Measurements from ENCODE around the gene CBX3. TPM values are rescaled to one million over a fixed set of nuclear protein-coding genes. Genes with fewer than 3 reads are reported as not detected.
A peak's percentile ranks its signal among the peaks of the same experiment; 100 is the strongest.

The CBX3 gene
- polyA plus RNA-seq, 12 donors: 147 to 253 (median 198) TPM; not detected in 1

GRCh38 chr7:26198133-26198780 is 3.3 kb upstream of the CBX3 start:
- peak; percentile 56 for DNase-seq

- DNase-seq: no peak
Observed at GRCh38 chr7:26198781-26199169, 2.8 kb upstream of the CBX3 start.

- no peak for DNase-seq
Observed at GRCh38 chr7:26199301-26200037, 2.1 kb upstream of the CBX3 start.

GRCh38 chr7:26200038-26200443 is 1.5 kb upstream of the CBX3 start:
- peak; percentile 86 for DNase-seq

- DNase-seq: peak; percentile 100
Observed at GRCh38 chr7:26200444-26201246, 900 bp upstream of the CBX3 start, which contains the start of gene HNRNPA2B1. Gene HNRNPA2B1, minus strand, starts transcription at chr7:26200746. Its CDS starts 169 bp downstream, at chr7:26200577.

- DNase-seq: peak; percentile 53
Observed at GRCh38 chr7:26202019-26202990, 760 bp downstream of the CBX3 start.

- no peak for DNase-seq
Observed at GRCh38 chr7:26203016-26203415, 1.5 kb downstream of the CBX3 start.

- no peak for DNase-seq
Observed at GRCh38 chr7:26208040-26208439, 6.5 kb downstream of the CBX3 start.

- no peak for DNase-seq
Observed at GRCh38 chr7:26212921-26213718, 11.6 kb downstream of the CBX3 start.

GRCh38 chr7:26213807-26214515 is 12.4 kb downstream of the CBX3 start:
- no peak for DNase-seq

- no peak for DNase-seq
Observed at GRCh38 chr7:26216049-26216448, 14.5 kb downstream of the CBX3 start.

GRCh38 chr7:26224359-26224758 is 22.8 kb downstream of the CBX3 start:
- no peak for DNase-seq

GRCh38 chr7:26227987-26228386 is 26.4 kb downstream of the CBX3 start:
- no peak for DNase-seq

GRCh38 chr7:26233902-26234511 is 32.5 kb downstream of the CBX3 start:
- no peak for DNase-seq

- no peak for DNase-seq
Observed at GRCh38 chr7:26237035-26237807, 35.7 kb downstream of the CBX3 start.

- DNase-seq: no peak
Observed at GRCh38 chr7:26238032-26238431, 36.5 kb downstream of the CBX3 start.

GRCh38 chr7:26245150-26245549 is 43.6 kb downstream of the CBX3 start:
- DNase-seq: no peak

- DNase-seq: no peak
Observed at GRCh38 chr7:26250239-26250638, 48.7 kb downstream of the CBX3 start.
